GM12875 (cell line): ENCODE measurements around the gene PIAS2.
"Not testable (repeated sequence)": the region's sequence is repeated elsewhere in the genome, so short reads cannot be mapped to it uniquely, and the experiment has no call there.

Experiments
- H3K4me3 ChIP-seq: one replicate; pipeline ENCODE4 v1.5.1; 2011; ENCODE audit warnings: low read depth, low read length, control low read depth
- CTCF ChIP-seq: IDR thresholded peaks from 2 replicates; pipeline ENCODE4 v1.5.1; 2011; ENCODE audit warnings: low read depth, mild to moderate bottlenecking, control low read depth, inconsistent platforms, low read length, moderate library complexity, borderline replicate concordance; ENCODE audit not compliant: insufficient read depth

Gene PIAS2

DNA sequence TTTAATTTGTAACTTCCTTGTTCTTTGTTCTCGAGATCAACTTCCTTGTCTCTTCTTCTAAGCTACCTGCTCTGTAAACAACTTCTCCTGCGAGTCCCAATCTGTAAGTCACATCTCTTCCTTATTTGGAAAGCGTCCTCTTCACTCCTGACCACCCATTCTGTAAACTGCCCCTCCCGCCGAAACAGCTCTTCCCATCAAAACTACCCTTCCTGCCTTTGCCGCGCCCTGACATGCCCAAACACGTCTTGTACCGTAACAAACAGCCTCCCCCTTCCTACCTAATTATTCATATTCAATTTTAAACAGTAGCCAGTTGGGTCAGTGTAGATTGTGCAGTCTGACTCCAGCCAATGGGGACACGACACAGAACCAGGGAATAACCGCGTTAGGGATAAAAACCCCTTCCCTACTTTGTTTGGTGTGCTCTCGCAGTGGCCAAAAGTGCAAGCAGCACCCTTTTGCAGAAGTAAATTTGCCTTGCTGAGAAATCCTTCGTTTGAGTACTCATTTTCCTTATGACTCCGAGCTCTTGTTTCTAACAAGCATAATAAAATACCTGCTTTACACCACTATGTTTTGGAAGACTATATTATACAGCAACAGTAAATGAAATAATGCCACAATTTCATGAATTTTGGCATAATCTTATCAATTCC, 39.8 kb downstream of the PIAS2 start:
- H3K4me3 ChIP-seq = no peak overlapping the region
- no peak for TF ChIP-seq CTCF

DNA sequence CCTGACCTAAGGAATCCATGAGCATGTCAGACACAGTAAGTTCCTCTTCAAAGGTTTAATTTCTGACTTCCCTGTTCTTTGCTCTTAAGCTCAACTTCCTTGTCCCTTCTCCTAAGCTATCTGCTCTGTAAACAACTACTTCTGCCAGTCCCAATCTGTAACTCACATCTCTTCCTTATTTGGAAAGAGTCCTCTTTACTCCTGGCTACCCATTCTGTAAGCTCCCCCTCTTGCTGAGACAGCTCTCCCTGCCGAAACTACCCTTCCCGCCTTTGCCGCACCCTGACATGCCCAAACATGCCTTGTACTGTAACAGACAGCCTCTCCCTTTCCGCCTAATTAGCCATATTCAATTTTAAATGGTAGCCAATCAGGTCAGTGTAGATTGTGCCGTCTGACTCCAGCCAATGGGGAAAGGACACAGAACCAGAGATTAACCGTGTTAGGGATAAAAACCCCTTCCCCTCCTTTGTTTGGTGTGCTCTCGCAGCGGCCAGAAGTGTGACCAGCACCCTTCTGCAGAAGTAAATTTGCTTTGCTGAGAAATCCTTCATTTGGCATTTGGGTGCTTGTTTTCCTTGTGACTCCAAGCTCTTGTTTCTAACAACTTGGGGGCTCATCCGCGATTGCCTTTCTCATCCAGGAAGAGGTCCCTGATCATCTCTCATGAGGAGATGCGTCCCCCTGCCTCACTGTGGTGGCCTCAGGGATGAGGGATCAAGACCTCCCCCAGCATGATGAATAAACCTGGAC, 49.0 kb downstream of the PIAS2 start:
- TF ChIP-seq CTCF = no peak
- H3K4me3 ChIP-seq = no peak overlapping the region

DNA sequence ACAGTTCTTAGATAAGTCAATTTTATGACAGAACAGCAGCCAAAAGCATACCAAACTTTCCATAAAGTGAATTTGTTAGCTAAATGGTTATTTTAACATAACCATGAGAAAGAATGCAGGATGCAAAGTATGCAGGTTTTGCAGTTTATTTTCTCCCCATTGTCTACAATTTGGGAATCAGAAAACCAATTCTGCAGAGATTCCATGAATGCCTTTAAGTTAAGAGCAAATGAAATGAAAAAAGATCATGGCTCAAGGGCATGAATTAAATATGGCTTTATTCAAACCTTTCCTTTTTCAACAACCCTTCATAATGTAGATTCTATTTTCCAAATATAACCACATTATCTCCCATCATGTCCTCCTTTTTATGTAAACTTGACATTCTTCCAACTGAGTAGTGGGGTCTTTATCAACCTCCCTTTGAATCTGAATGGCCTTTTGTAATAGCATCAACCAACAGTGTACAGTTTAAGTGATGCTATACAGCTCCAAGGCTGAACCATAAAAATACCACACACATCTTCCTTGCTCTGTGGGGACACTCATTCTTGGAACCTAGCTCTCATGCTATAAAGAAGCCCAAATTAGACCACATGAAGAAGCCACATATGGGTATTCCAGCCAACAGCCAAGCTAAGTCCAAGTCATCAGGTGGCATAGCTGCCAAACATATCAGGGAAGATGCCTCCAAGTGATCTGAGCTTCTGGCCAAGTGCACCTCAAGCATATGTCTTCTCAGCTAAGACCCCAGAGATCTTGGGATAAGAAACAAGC, 49.8 kb downstream of the PIAS2 start:
- no peak overlapping the region for H3K4me3 ChIP-seq
- no peak for TF ChIP-seq CTCF

- H3K4me3 ChIP-seq = no peak overlapping the region
- TF ChIP-seq CTCF = no peak
Observed at GRCh38 chr18:46866523-46866922, 50.8 kb downstream of the PIAS2 start.

- not testable (repeated sequence) for H3K4me3 ChIP-seq
Observed at GRCh38 chr18:46865245-46865644, 52.1 kb downstream of the PIAS2 start.

- H3K4me3 ChIP-seq = no peak overlapping the region
- TF ChIP-seq CTCF = no peak
Observed at GRCh38 chr18:46859855-46860254, 57.5 kb downstream of the PIAS2 start.

DNA sequence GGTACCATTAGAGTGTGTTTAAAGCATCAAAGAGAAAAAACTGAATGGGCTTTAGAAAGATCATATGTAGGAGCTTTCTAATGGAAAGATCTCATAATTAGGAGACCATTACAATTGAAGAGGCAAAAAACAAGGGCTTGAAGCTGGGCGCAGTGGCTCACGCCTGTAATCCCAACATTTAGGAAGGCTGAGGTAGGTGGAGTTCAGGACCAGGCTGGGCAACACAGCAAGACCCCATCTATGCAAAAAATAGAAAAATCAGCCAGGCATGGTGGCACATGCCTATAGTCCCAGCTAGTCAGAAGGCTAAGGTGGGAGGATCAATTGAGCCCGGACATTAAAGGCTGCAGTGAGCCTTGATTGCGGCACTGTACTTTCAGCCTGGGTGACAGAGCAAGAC, 59.0 kb downstream of the PIAS2 start:
- no peak for TF ChIP-seq CTCF
- no peak overlapping the region for H3K4me3 ChIP-seq
